Uterus (tissue), 4 donors: ENCODE data around the gene PAQR5. TPM values are rescaled to one million over a fixed set of nuclear protein-coding genes. Genes with fewer than 3 reads are reported as not detected.
"Not testable (repeated sequence)": the region's sequence is repeated elsewhere in the genome, so short reads cannot be mapped to it uniquely, and the experiment has no call there.

Experiments used
- DNase-seq, 2 donors: peaks; one replicate each; pipeline ENCODE4 v3.0.0-alpha.2; 2019 to 2020
- H3K27ac ChIP-seq, 2 donors: fragments of 200-600 bp; sonication (generic); 1 replicate in 1 of 2; 2 replicates in 1 of 2; pipeline ENCODE4 v1.5.1; 2016 to 2018
- H3K27me3 ChIP-seq, 2 donors: fragments of 200-600 bp; sonication (generic); one replicate each; pipeline ENCODE4 v1.5.1; 2018 to 2019; ENCODE audit warnings: control low read depth in 1 of 2
- H3K36me3 ChIP-seq, 2 donors: fragments of 200-600 bp; sonication (generic); one replicate each; pipeline ENCODE4 v1.5.1; 2019; ENCODE audit warnings: control low read depth in 1 of 2
- H3K4me1 ChIP-seq, 2 donors: fragments of 200-600 bp; sonication (generic); one replicate each; pipeline ENCODE4 v1.5.1; 2018 to 2019; ENCODE audit warnings: control low read depth in 1 of 2
- H3K4me3 ChIP-seq, 2 donors: fragments of 200-600 bp; sonication (generic); 1 replicate in 1 of 2; 2 replicates in 1 of 2; pipeline ENCODE4 v1.5.1; 2018 to 2019; ENCODE audit warnings: mild to moderate bottlenecking in 1 of 2
- H3K9me3 ChIP-seq, 2 donors: fragments of 200-600 bp; sonication (generic); one replicate each; pipeline ENCODE4 v1.5.1; 2019; ENCODE audit warnings: control low read depth in 1 of 2
- CTCF ChIP-seq, 4 experiments: fragments of 200-600 bp in 2 of 4; fragments of 450-650 bp in 2 of 4; sonication (generic) in 2 of 4; IDR thresholded peaks; one replicate each; pipeline ENCODE4 v1.5.1; 2016 to 2019; ENCODE audit warnings: antibody characterized with exemption in 4 of 4, mild to moderate bottlenecking in 2 of 4, moderate library complexity in 1 of 4
- POLR2A ChIP-seq, 2 donors: fragments of 450-650 bp; IDR thresholded peaks; one replicate each; pipeline ENCODE4 v1.6.1; 2016; ENCODE audit warnings: antibody characterized with exemption in 2 of 2, mild to moderate bottlenecking in 1 of 2, moderate library complexity in 1 of 2
- intact Hi-C: fragments of 100-400 bp; cut with DNase I; formaldehyde crosslinking; loops from one replicate; pipeline ENCODE4 v1.15.1; 2023; ENCODE audit warnings: low total_unique reads
- total RNA-seq, 4 donors: library from RNA; depleted of rRNA in 3 of 4; stranded (reverse); fragments of >200 nt in 3 of 4; gene quantifications; one replicate each; pipeline versions ENCODE4 v1.1.0 to v1.2.4, GENCODE V29; 2014 to 2023
- donor health status: DM: yes; HTN: yes; CAD: no.

Gene PAQR5
- total RNA-seq, 4 donors from 2014 or later = 0.28 to 0.61 TPM; not detected in 2

- Histone ChIP-seq H3K27me3 (no peaks in the 10 kb centered on the region), H3K36me3 (no peaks in the 10 kb centered on the region), H3K27ac (no peak overlapping the region), H3K4me1 (no peaks in the 10 kb centered on the region), H3K9me3 (no peaks in the 10 kb centered on the region), H3K4me3 (no peak overlapping the region)
- intact Hi-C loops = no loop called here
- TF ChIP-seq CTCF (IDR thresholded peaks at IDR 0.05) (no peak), POLR2A (IDR thresholded peaks at IDR 0.05) (no peak)
- DNase-seq = no peak
Measured at GRCh38 chr15:69289342-69290146, 9.2 kb upstream of the PAQR5 start.

- no peak overlapping the region for H3K4me3 ChIP-seq
- no peaks in the 10 kb centered on the region for H3K36me3 ChIP-seq
- peak in 1 of 2 donors; percentile 19 for DNase-seq
- H3K27ac ChIP-seq = no peak overlapping the region
- H3K27me3 ChIP-seq = no peaks in the 10 kb centered on the region
- H3K9me3 ChIP-seq = no peaks in the 10 kb centered on the region
- TF ChIP-seq POLR2A (IDR thresholded peaks at IDR 0.05) (no peak), CTCF (IDR thresholded peaks at IDR 0.05) (no peak)
- intact Hi-C loops = no loop called here
- H3K4me1 ChIP-seq = no peaks in the 10 kb centered on the region
Measured at GRCh38 chr15:69290346-69291164, 8.2 kb upstream of the PAQR5 start.

GRCh38 chr15:69291651-69292050 is 7.1 kb upstream of the PAQR5 start:
- DNase-seq, H3K27ac ChIP-seq, H3K36me3 ChIP-seq, intact Hi-C loops, H3K27me3 ChIP-seq, H3K9me3 ChIP-seq, H3K4me3 ChIP-seq, H3K4me1 ChIP-seq: not testable (repeated sequence)

- H3K27me3 ChIP-seq = no peaks in the 10 kb centered on the region
- no peak overlapping the region for H3K4me3 ChIP-seq
- TF ChIP-seq POLR2A (IDR thresholded peaks at IDR 0.05) (no peak), CTCF (IDR thresholded peaks at IDR 0.05) (no peak)
- H3K27ac ChIP-seq = no peak overlapping the region
- intact Hi-C loops = no loop called here
- DNase-seq = no peak
- no peaks in the 10 kb centered on the region for H3K9me3 ChIP-seq
- H3K36me3 ChIP-seq = no peaks in the 10 kb centered on the region
- no peaks in the 10 kb centered on the region for H3K4me1 ChIP-seq
Measured at GRCh38 chr15:69292826-69293420, 5.8 kb upstream of the PAQR5 start.

- Histone ChIP-seq H3K36me3 (no peaks in the 10 kb centered on the region), H3K9me3 (no peaks in the 10 kb centered on the region), H3K4me1 (peaks cover 0 to 5% of the 10 kb centered on the region in 2 donors), H3K27ac (no peak overlapping the region), H3K4me3 (no peak overlapping the region), H3K27me3 (peaks cover 0 to 2% of the 10 kb centered on the region in 2 donors)
- intact Hi-C loops = no loop called here
- TF ChIP-seq CTCF (IDR thresholded peaks at IDR 0.05) (no peak), POLR2A (IDR thresholded peaks at IDR 0.05) (no peak)
- DNase-seq = no peak
Measured at GRCh38 chr15:69293741-69294615, 4.7 kb upstream of the PAQR5 start.
